GM08714 (cell line): ENCODE measurements around the gene PAFAH2.

Experiments used
- H3K4me3 ChIP-seq: fragments of 200-500 bp; sonication (Bioruptor generic); 2 replicates; pipeline ENCODE4 v1.5.1; 2014; ENCODE audit warnings: mild to moderate bottlenecking, low read length, inconsistent platforms
- ZNF274 ChIP-seq: IDR thresholded peaks from 2 replicates; pipeline ENCODE4 v1.6.1; 2012; ENCODE audit warnings: mild to moderate bottlenecking, low read depth, low read length

PAFAH2 gene

GRCh38 chr1:26023826-26024225 lies 26.0 kb upstream of the PAFAH2 start:
- H3K4me3 ChIP-seq: no peak overlapping the region
- TF ChIP-seq ZNF274: no peak

- H3K4me3 ChIP-seq: no peak overlapping the region
- no peak for TF ChIP-seq ZNF274
Observed at GRCh38 chr1:26023009-26023408, 25.1 kb upstream of the PAFAH2 start.

GRCh38 chr1:26022404-26022779 lies 24.5 kb upstream of the PAFAH2 start:
- H3K4me3 ChIP-seq: no peak overlapping the region
- TF ChIP-seq ZNF274: no peak

GRCh38 chr1:26021647-26022403 lies 24.0 kb upstream of the PAFAH2 start, which contains the start of gene EXTL1:
TSS of gene EXTL1 (plus strand) at chr1:26021775. CDS start at chr1:26022647, 872 bp downstream.
- TF ChIP-seq ZNF274: no peak
- no peak within 1 kb of the TSS for H3K4me3 ChIP-seq

- TF ChIP-seq ZNF274: no peak
Observed at GRCh38 chr1:26020941-26021646, 23.2 kb upstream of the PAFAH2 start.

GRCh38 chr1:26020330-26020768 lies 22.5 kb upstream of the PAFAH2 start:
- no peak for TF ChIP-seq ZNF274
- no peak overlapping the region for H3K4me3 ChIP-seq

More at GRCh38 chr1:26020941-26021646, 23.2 kb upstream of the PAFAH2 start:
- H3K4me3 ChIP-seq: no peak overlapping the region

- TF ChIP-seq ZNF274: no peak
- no peak overlapping the region for H3K4me3 ChIP-seq
Observed at GRCh38 chr1:26019641-26020315, 21.9 kb upstream of the PAFAH2 start.

- no peak for TF ChIP-seq ZNF274
- no peak overlapping the region for H3K4me3 ChIP-seq
Observed at GRCh38 chr1:26017606-26018005, 19.7 kb upstream of the PAFAH2 start.

GRCh38 chr1:26016953-26017545 lies 19.2 kb upstream of the PAFAH2 start:
- H3K4me3 ChIP-seq: no peak overlapping the region
- no peak for TF ChIP-seq ZNF274

- TF ChIP-seq ZNF274: no peak
- H3K4me3 ChIP-seq: no peak overlapping the region
Observed at GRCh38 chr1:26016258-26016952, 18.5 kb upstream of the PAFAH2 start.

GRCh38 chr1:26015358-26015757 lies 17.5 kb upstream of the PAFAH2 start:
- H3K4me3 ChIP-seq: no peak overlapping the region
- TF ChIP-seq ZNF274: no peak

GRCh38 chr1:26014179-26014578 lies 16.3 kb upstream of the PAFAH2 start:
- no peak overlapping the region for H3K4me3 ChIP-seq
- no peak for TF ChIP-seq ZNF274

- H3K4me3 ChIP-seq: no peak overlapping the region
- no peak for TF ChIP-seq ZNF274
Observed at GRCh38 chr1:26012864-26013263, 15.0 kb upstream of the PAFAH2 start.

- no peak for TF ChIP-seq ZNF274
- H3K4me3 ChIP-seq: no peak overlapping the region
Observed at GRCh38 chr1:26010825-26011224, 13.0 kb upstream of the PAFAH2 start.
